ENCODE results near the gene YBX2.

- TF ChIP-seq, protein P1, sequence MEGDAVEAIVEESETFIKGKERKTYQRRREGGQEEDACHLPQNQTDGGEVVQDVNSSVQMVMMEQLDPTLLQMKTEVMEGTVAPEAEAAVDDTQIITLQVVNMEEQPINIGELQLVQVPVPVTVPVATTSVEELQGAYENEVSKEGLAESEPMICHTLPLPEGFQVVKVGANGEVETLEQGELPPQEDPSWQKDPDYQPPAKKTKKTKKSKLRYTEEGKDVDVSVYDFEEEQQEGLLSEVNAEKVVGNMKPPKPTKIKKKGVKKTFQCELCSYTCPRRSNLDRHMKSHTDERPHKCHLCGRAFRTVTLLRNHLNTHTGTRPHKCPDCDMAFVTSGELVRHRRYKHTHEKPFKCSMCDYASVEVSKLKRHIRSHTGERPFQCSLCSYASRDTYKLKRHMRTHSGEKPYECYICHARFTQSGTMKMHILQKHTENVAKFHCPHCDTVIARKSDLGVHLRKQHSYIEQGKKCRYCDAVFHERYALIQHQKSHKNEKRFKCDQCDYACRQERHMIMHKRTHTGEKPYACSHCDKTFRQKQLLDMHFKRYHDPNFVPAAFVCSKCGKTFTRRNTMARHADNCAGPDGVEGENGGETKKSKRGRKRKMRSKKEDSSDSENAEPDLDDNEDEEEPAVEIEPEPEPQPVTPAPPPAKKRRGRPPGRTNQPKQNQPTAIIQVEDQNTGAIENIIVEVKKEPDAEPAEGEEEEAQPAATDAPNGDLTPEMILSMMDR (IDR thresholded peaks at IDR 0.05), result no peak
- no peak for TF ChIP-seq POLR2A (IDR thresholded peaks at IDR 0.05)
Observed at GRCh38 chr17:7254511-7254910, 39.9 kb downstream of the YBX2 start.
